Glomerular visceral epithelial cell (primary cell): Measurements from ENCODE around the gene NFS1.

Source experiments
- DNase-seq: peaks from one replicate; pipeline ENCODE4 v3.0.0-alpha.2; 2016; ENCODE audit errors: extremely low spot score

NFS1 gene

GRCh38 chr20:35640724-35641123, 58.4 kb downstream of the NFS1 start:
- DNase-seq = no peak

- DNase-seq = no peak
Measured at GRCh38 chr20:35638751-35639150, 60.4 kb downstream of the NFS1 start.

DNA sequence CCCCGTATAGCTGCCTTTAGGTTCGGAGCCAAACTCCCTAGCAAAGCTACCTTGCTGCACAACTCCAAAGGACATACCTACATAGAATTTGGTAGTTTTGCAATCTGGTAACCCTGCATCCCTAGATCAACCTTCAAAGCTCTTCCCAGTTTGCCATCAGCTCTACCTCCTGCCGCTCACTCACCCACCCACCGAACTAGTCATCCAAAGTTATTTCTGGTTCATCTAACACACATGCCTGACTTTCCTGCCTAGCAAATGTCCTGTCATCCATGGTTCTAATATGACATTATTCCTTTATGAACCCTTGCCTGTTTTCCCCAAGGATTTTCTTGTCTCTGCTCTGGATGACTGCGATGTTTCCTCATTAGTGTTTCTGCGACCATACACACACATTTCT, 61.9 kb downstream of the NFS1 start:
- DNase-seq = peak; percentile 22

DNA sequence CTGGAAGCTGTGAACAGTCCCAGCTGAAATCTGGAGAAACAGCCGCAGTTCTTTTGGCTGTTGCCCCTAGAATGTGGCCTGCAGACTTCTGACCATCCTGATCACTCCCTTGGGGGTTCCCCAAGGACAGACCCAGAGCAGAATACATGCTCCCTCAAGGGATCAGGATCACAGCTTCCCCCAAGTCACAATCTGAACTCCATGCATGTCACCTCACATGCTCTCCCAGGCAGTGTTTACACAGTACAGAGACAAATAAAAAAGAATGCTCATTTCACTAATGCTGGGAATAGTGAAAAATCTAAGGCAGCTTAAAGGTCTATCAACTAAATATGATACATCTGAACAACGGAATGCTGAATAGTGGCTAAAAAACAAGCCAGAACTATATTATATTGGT, 63.1 kb downstream of the NFS1 start:
- DNase-seq = no peak

GRCh38 chr20:35635652-35636051, 63.5 kb downstream of the NFS1 start:
- no peak for DNase-seq

DNA sequence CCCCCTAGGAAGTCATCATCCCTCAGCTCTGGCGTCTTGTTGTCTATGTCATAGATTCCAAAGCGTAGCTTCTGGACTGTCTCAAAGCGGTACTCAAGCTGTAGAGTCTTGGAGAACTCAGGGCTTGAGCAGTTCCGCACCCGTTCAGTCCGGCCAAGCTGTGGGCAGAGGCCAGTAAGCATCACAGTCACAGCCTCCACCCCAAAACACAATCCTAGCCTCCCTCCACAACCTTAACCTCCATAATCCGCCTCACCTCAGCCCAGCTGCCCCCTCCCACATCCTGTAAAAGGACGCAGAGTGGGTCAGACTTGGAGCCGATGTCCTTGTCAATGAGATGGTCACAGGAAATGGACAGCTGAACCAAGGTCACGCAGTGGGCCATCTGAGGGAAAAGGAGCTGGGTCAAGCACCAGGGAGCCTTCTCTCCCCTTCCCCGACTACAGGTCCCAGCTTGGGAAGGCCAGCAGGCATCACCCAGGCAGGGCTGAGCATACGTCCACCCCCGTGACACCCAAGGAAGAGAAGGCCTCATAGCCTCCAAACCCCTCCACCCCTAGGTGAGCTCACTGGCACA, 66.5 kb downstream of the NFS1 start:
- no peak for DNase-seq

DNA sequence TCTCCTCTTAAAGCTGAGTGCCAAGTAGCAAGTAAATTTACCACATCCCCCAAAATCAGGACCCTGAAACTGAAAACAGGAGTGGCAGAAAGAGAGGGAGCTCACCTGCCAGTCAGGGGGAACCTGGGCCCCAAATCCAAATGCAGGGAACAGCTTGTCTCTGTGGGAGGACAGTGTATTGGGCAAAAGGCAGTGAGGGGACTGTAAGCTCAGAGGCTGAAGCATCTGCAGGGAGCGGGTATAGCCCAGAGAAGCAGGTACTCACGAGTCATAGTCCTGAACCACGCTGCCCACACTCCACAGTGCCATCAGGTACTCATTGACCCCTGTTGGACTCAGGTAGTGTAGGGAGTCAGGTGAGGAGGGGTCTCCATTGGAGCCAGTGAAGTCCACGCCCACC, 68.5 kb downstream of the NFS1 start:
- DNase-seq = no peak

GRCh38 chr20:35629427-35630145, 69.6 kb downstream of the NFS1 start:
- DNase-seq = no peak

GRCh38 chr20:35627121-35627520, 72.0 kb downstream of the NFS1 start:
- DNase-seq = no peak

GRCh38 chr20:35626386-35627001, 72.7 kb downstream of the NFS1 start:
- DNase-seq = no peak

DNA sequence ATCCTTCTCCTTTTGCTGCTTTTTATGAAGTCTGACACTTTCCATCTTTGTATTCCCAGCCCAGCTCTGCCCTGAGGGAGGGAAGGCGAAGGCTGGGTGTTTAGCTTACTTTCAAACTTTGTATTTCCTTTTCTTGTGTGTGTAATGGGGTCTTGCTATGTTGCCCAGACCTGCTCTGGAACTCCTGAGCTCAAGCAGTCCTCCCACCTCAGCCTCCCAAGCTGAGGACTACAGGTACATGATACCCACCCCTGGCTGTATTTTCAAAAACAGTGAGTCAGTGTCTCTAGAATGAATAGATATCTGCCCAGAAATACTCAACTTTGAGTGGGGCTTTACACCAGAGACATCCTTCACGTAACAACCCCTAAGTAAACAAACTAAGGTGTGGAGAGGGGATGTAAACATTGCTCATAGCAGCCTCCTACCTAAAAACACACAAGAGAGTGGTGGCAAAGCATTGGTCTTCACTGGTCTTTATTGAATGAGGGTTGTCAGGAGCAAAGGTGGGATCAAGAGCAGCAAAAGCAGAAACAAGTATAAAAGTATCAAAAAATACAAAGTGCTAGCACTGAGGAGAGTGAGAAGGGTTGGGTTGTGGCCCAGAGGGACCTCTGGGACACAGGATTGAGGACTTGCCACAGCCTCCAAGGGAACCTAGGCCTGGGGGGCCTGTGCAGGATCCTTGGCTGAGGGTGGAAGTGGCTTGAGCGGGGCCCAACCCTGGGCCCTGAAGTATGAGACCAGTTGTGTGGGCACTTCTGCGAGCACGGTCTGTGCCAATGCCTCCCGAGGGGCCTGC, 73.4 kb downstream of the NFS1 start:
- DNase-seq = no peak

DNA sequence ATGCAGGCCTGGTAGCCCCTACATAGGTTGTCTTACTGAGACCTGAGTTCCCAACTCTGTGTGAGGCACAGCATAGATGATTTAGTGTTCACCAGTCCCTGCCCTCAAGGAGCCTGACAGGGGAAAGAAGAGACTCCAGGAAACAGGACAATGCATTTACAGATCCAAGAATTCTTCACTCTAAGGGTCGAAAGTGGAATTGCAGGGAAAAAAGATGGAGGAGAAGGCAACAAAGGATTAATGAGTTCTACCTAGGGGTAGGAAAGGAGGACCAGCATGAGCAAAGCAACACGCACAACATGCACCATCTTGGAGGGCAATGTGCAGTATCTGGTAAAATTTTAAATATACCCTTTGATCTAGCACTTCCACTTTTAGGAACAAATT, 77.6 kb downstream of the NFS1 start:
- DNase-seq = no peak

DNA sequence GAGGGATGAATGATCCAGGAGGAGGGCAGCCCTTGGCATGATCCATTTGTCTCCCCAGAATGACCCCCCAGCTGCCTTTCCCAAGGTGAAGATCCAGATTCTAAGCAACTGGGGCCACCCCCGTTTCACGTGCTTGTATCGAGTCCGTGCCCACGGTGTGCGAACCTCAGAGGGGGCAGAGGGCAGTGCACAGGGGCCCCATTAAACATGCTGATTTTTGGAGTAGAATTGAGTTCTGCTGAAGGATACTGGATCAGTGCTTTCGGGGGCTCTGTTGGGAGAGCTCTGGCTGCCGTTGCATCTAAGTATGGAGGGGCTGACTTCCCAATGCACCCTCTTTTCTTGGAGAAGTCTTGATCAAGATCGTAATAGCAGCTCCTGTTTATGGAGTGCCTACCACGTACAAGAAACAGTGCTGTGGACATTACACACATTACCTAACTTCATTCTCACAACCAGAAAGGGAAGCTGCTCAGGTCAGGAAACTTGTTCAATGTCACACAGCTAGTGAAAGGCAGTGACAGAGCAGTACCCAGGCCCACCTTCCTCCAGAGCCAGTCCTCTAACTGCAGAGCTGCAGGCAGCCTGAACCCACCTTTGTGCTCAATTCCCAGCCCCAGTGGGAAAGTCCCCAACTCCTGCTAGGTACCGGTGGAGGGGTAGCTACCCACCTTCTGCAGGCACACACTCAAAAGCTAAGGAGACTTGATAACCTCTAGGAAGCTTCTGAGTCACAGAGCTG, 78.2 kb downstream of the NFS1 start:
- no peak for DNase-seq

GRCh38 chr20:35619196-35620095, 79.7 kb downstream of the NFS1 start:
- peak; percentile 95 for DNase-seq

- peak; percentile 59 for DNase-seq
Measured at GRCh38 chr20:35618263-35619131, 80.7 kb downstream of the NFS1 start.
